GM13977 (cell line): Measurements from ENCODE around the gene FAM131A.

Experiments
- DNase-seq: peaks from one replicate; pipeline ENCODE4 v3.0.0; 2012; ENCODE audit warnings: low spot score
- in situ Hi-C: fragments of 300-500 bp; cut with MboI; formaldehyde crosslinking; loops from one replicate; pipeline ENCODE4 v1.12.0; 2022; ENCODE audit warnings: low sequenced_read_pairs, low pct_unique_long_range_greater_than_20kb, mixed read lengths, inconsistent platforms; ENCODE audit not compliant: unreplicated experiment
- TF ChIP-seq, protein P1 (sequence below): IDR thresholded peaks from 2 replicates; pipeline ENCODE4 v1.5.1; 2012; ENCODE audit warnings: mild to moderate bottlenecking, control low read depth; ENCODE audit not compliant: insufficient read depth; ENCODE audit errors: extremely low read depth, missing control alignments

Gene FAM131A

GRCh38 chr3:184383033-184383740 is 45.8 kb downstream of the FAM131A start:
- no peak for DNase-seq
- in situ Hi-C loops, result no loop called here
- TF ChIP-seq, protein P1, sequence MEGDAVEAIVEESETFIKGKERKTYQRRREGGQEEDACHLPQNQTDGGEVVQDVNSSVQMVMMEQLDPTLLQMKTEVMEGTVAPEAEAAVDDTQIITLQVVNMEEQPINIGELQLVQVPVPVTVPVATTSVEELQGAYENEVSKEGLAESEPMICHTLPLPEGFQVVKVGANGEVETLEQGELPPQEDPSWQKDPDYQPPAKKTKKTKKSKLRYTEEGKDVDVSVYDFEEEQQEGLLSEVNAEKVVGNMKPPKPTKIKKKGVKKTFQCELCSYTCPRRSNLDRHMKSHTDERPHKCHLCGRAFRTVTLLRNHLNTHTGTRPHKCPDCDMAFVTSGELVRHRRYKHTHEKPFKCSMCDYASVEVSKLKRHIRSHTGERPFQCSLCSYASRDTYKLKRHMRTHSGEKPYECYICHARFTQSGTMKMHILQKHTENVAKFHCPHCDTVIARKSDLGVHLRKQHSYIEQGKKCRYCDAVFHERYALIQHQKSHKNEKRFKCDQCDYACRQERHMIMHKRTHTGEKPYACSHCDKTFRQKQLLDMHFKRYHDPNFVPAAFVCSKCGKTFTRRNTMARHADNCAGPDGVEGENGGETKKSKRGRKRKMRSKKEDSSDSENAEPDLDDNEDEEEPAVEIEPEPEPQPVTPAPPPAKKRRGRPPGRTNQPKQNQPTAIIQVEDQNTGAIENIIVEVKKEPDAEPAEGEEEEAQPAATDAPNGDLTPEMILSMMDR, result no peak

- in situ Hi-C loops, result no loop called here
- TF ChIP-seq, protein P1, result no peak
- no peak for DNase-seq
These were observed 46.9 kb downstream of the FAM131A start for GRCh38 chr3:184384342-184384741.

DNA sequence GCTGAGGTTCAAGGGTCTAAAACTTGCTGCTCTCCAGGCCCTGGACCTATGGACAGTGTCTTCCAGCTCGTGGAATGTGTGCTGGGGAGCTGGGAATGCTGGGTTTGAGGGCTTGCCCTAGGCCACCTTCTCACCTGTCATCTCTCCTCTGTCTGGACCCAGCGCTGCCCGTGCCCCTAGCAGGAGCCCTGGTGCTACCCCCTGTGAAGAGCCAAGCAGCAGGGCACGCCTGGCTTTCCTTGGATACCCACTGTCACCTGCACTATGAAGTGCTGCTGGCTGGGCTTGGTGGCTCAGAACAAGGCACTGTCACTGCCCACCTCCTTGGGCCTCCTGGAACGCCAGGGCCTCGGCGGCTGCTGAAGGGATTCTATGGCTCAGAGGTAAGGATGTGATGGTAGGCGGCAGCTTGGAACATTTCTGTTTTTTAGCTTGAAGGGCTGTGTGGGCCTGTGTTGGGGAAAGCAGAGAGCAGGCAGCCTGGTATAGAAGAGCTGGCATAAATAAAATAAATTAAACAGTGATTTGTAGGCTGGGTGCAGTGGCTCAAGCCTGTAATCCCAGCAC is 47.5 kb downstream of the FAM131A start:
- in situ Hi-C loops, result no loop called here
- TF ChIP-seq, protein P1, result no peak
- DNase-seq, result no peak

DNA sequence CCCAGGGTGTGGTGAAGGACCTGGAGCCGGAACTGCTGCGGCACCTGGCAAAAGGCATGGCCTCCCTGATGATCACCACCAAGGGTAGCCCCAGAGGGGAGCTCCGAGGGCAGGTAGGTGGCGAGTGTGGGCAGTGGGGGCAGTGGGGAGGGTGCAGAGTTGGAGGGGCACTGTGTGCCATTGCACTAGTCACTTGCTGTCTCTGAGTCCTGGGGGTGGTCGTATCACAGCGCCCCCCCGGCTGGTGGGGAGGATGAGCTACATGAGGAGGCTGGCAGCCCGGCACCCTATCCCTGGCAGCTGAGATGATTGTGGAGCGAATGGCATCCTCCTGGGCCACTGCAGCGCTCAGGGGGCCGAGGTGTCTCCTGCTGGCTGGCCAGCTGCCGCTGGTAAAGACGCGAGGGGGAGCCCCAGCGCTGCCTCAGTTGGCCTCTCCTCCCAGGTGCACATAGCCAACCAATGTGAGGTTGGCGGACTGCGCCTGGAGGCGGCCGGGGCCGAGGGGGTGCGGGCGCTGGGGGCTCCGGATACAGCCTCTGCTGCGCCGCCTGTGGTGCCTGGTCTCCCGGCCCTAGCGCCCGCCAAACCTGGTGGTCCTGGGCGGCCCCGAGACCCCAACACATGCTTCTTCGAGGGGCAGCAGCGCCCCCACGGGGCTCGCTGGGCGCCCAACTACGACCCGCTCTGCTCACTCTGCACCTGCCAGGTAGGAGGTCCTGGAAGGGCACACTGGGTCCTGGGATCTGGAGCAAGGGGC is 48.8 kb downstream of the FAM131A start:
- TF ChIP-seq, protein P1, result no peak
- no peak for DNase-seq
- in situ Hi-C loops, result no loop called here

DNA sequence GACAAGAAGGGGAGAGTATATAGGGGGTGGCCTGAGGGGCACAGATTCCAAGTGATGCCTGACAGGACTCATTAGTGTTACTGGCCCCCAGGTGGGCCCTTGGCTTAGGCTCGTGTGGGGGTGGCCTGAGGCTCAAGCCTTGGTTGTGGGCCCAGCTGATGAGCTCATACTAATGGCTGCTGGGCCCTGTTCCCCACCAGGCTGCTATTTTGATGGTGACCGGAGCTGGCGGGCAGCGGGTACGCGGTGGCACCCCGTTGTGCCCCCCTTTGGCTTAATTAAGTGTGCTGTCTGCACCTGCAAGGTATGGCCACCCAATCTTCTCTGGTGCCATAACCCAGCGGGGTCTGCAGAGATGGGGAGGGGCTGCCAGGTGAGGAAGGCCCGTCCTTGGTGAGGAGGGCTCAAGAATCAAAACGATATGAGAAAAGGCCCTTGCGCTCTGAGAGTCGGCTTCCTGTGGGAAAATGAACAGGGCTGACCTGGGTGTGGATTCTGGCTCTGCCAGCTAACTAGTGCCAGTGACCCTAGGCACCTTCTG is 49.8 kb downstream of the FAM131A start:
- no peak for DNase-seq
- in situ Hi-C loops, result no loop called here
- TF ChIP-seq, protein P1, result no peak

DNA sequence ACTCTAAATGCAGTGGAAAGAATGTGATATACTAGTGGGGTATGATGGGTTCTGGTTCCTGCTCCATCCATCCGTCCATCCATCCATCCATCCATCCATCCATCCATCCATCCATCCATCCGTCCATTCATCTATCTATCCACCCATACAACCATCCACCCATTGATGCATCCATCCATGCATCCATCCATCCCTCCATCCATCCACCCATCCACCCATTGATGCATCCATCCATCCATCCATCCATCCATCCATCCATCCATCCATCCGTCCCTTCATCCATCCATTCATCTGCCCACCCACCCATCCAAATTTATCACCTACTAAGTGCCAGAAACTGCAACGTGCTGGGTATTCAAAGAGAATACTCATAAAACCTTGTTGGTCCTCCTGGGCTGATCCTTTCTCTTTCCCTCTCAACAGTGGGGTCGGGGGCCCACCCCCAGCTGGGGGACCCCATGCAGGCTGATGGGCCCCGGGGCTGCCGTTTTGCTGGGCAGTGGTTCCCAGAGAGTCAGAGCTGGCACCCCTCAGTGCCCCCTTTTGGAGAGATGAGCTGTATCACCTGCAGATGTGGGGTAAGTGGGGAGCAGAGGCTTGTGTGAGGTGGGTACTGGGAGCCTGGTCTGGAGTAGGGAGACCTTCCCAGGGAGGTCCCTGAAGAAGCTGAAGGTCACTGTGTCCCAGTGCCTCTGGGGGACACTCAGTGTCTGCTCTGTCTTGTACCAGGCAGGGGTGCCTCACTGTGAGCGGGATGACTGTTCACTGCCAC is 51.0 kb downstream of the FAM131A start:
- in situ Hi-C loops, result no loop called here
- TF ChIP-seq, protein P1, result no peak

More for the DNA sequence above, 51.0 kb downstream of the FAM131A start:
- no peak for DNase-seq
